Renal cortical epithelial cell (primary cell): ENCODE data around the gene TSC22D3. TPM values are rescaled to one million over a fixed set of nuclear protein-coding genes. Genes with fewer than 3 reads are reported as not detected.

Experiments
- total RNA-seq: library from RNA; depleted of rRNA; stranded (reverse); fragments of >200 nt; gene quantifications from 2 replicates; pipeline ENCODE4 v1.2.3, GENCODE V29; 2014

TSC22D3 gene
- total RNA-seq, 1 donor from 2014 or later = 82.6 TPM

Other genes starting within 250 kb of the TSC22D3 start
- 74.9 and 89.8 TPM in 2 replicates for gene PRPS1, start 147.3 kb downstream of the TSC22D3 start, total RNA-seq
- 0.30 TPM in 1 of 2 replicates, not detected in the other for gene NCBP2L, start 1.9 kb upstream of the TSC22D3 start, total RNA-seq
- 16.5 and 29.3 TPM in 2 replicates for gene MID2, start 50.1 kb upstream of the TSC22D3 start, total RNA-seq
- not detected in 2 replicates for gene TEX13B, start 206.6 kb upstream of the TSC22D3 start, total RNA-seq